Keratinocyte (primary cell): ENCODE measurements around the gene GRB10.

Source experiments
- CTCF ChIP-seq, 3 experiments: IDR thresholded peaks in 1 of 3; conservative IDR thresholded peaks in 1 of 3; optimal IDR thresholded peaks in 1 of 3; 2 replicates in 2 of 3; 3 replicates in 1 of 3; pipeline versions ENCODE3 to v1.5.1; 2011; ENCODE audit warnings: low read length in 3 of 3, mild to moderate bottlenecking in 3 of 3, moderate library complexity in 2 of 3, control low read depth in 1 of 3, inconsistent platforms in 1 of 3; ENCODE audit not compliant: insufficient read depth in 2 of 3; ENCODE audit errors: extremely low read depth in 1 of 3
- EZH2 ChIP-seq: IDR thresholded peaks from one replicate; pipeline ENCODE4 v1.6.1; 2012; ENCODE audit warnings: inconsistent platforms, mild to moderate bottlenecking, low read length, moderate library complexity

DNA sequence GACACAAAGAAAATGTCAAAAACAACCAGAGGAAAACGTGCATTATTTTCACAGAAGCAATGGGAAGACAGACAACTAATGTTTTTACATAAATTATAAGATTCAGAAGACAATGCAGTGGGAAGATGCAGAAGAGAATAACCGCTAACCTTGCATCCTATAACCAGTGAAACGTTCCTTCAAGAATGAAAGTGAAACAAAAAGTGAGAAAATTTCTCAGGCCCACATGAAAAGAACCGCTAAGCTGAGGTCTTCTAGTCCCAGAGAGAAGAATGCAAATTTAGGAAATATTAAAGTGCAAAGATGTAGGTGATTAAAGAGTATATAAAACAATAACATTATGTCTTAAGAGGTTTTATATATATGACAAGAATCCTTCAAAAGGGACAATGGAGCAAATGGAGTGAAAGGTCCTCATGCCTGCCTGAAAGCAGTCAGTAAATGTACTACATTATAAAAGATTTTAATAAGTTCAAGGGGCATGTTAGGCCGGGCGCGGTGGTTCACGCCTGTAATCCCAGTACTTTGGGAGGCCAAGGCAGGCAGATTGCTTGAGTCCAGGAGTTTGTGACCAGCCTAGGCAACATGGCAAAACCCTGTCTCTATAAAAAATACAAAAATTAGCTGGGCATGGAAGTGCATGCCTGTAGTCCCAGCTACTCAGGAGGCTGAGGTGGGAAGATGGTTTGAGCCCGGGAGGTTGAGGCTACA is 174.3 kb downstream of the GRB10 start:
- no peak for TF ChIP-seq CTCF (optimal IDR thresholded peaks at IDR 0.05 in 1 of 3, IDR thresholded peaks at IDR 0.05 in 1 of 3, conservative IDR thresholded peaks at IDR 0.05 in 1 of 3; ENCODE audit: extremely low read depth in 1 of 3, insufficient read depth in 2 of 3, low read length in 3 of 3)
- no peak for TF ChIP-seq EZH2
